Measurements from ENCODE around the gene CRMP1.

DNA sequence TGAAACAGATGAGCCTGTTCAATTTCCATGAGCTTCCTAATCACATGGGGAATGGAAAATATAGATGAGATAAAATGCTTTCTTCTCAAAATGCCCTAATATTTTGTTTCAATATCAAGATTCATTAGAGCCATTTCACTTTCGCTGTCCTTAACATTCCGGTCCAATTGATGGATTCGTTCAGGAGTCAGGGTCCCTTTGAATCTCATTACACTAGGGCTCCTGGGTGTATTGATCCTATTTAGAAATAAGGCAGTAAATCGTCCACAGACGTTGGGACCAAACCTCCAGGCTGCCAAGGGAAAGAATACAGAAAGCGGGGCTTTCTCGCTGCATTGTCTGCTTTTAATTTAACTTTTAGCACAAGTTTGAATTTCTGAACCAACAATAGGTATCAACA is 20.6 kb upstream of the CRMP1 start:
- TF ChIP-seq POLR2A (IDR thresholded peaks at IDR 0.05; ENCODE audit: low read depth): no peak
- TF ChIP-seq, protein P1, sequence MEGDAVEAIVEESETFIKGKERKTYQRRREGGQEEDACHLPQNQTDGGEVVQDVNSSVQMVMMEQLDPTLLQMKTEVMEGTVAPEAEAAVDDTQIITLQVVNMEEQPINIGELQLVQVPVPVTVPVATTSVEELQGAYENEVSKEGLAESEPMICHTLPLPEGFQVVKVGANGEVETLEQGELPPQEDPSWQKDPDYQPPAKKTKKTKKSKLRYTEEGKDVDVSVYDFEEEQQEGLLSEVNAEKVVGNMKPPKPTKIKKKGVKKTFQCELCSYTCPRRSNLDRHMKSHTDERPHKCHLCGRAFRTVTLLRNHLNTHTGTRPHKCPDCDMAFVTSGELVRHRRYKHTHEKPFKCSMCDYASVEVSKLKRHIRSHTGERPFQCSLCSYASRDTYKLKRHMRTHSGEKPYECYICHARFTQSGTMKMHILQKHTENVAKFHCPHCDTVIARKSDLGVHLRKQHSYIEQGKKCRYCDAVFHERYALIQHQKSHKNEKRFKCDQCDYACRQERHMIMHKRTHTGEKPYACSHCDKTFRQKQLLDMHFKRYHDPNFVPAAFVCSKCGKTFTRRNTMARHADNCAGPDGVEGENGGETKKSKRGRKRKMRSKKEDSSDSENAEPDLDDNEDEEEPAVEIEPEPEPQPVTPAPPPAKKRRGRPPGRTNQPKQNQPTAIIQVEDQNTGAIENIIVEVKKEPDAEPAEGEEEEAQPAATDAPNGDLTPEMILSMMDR (IDR thresholded peaks at IDR 0.05): no peak

All from esophagus muscularis mucosa (tissue), 3 donors.